ENCODE measurements around the gene TRIM34. TPM values are rescaled to one million over a fixed set of nuclear protein-coding genes. Genes with fewer than 3 reads are reported as not detected.

The TRIM34 gene
- total and polyA plus RNA-seq, 2 of the 4 experiments (the other 2 are of a cell fraction) = 6.1 to 8.6 TPM

- Histone ChIP-seq H4K20me1 (ENCODE audit: insufficient read depth, low read length) (no peaks in the 10 kb centered on the region), H3K4ac (ENCODE audit: low read depth, low read length) (no peak overlapping the region), H3K14ac (replicated peaks; ENCODE audit: low read depth, low read length) (no peak overlapping the region), H3K4me1 (ENCODE audit: control insufficient read depth, insufficient read depth, low read length) (0 out of 2 replicates have a peak, but pooled peaks cover 4% of the 10 kb centered on the region), H3K79me1 (ENCODE audit: low read depth in 1 of 2, low read length in 2 of 2) (no peaks in the 10 kb centered on the region), H4K91ac (ENCODE audit: insufficient read depth, low read depth, low read length) (no peak overlapping the region), H3K27me3 (ENCODE audit: control insufficient read depth, insufficient read depth, low read length) (no peaks in the 10 kb centered on the region), H2BK20ac (ENCODE audit: low read depth, low read length) (no peak overlapping the region), H4K8ac (ENCODE audit: low read depth in 2 of 2, low read length in 2 of 2) (no peak overlapping the region), H3K27ac (ENCODE audit: insufficient read depth, low read length) (no peak overlapping the region), H4K5ac (ENCODE audit: low read depth, low read length) (no peak overlapping the region), H3K18ac (ENCODE audit: low read depth, low read length) (no peak overlapping the region), H3K9ac (ENCODE audit: low read depth, low read length) (no peak overlapping the region), H3K23ac (ENCODE audit: low read depth, low read length) (no peak overlapping the region), H3K4me3 (ENCODE audit: insufficient read depth, low read depth, low read length) (no peak overlapping the region), H3K4me2 (ENCODE audit: low read depth, low read length) (no peak overlapping the region), H3K9me3 (ENCODE audit: control insufficient read depth, insufficient read depth, low read length) (no peaks in the 10 kb centered on the region), H2AK5ac (ENCODE audit: low read depth, low read length) (no peak overlapping the region), H3K56ac (ENCODE audit: extremely low read depth, insufficient read depth, low read length) (no peak overlapping the region), H2BK120ac (ENCODE audit: low read depth, low read length) (no peak overlapping the region), H2BK15ac (ENCODE audit: low read depth, low read length) (no peak overlapping the region), H2AFZ (replicated peaks; ENCODE audit: low read length, poor library complexity) (no peak overlapping the region), H2AK9ac (replicated peaks; ENCODE audit: low read depth, low read length, poor library complexity) (no peak overlapping the region), H3K36me3 (ENCODE audit: control insufficient read depth, insufficient read depth, low read length) (no peaks in the 10 kb centered on the region), H2BK5ac (ENCODE audit: low read depth, low read length, poor library complexity, severe bottlenecking) (no peak overlapping the region), H3K9me1 (ENCODE audit: insufficient read depth, low read length) (no peaks in the 10 kb centered on the region)
- intact Hi-C loops (cut with micrococcal nuclease) (loop anchor here (10.0 kb wide), 1 partner anchor 1867 kb away; no protein-coding TSS in a partner anchor), dilution Hi-C loops (cut with HindIII; ENCODE audit: low sequenced_read_pairs, unreplicated experiment) (no loop called here), in situ Hi-C loops (cut with MboI; ENCODE audit: low sequenced_read_pairs) (no loop called here)
- no peak for ATAC-seq (ENCODE audit: low read depth)
- BruUV-seq (replicated peaks) = no TSS peak
- ChIA-PET POLR2A (ENCODE audit: unreplicated experiment) (no interaction called here), CTCF (no interaction called here)
- DNase-seq = no peak
- no CpG with 5 or more reads among the region's 3 CpGs for WGBS, 2 experiments (ENCODE audit: extremely low coverage in 2 of 2, insufficient read length in 1 of 2)
- TF ChIP-seq RAD21 (IDR thresholded peaks at IDR 0.05; ENCODE audit: low read length) (no peak), MAZ (IDR thresholded peaks at IDR 0.05; ENCODE audit: borderline replicate concordance, low read depth, low read length) (no peak), BHLHE40 (IDR thresholded peaks at IDR 0.05; ENCODE audit: low read depth, low read length) (no peak), RCOR1 (IDR thresholded peaks at IDR 0.05; ENCODE audit: insufficient replicate concordance, low read length) (no peak), POLR2A (IDR thresholded peaks at IDR 0.05; ENCODE audit: low read depth, low read length) (no peak), CTCF (conservative IDR thresholded peaks at IDR 0.05; ENCODE audit: low read depth, low read length) (no peak), FOS (IDR thresholded peaks at IDR 0.05; ENCODE audit: low read depth, low read length) (no peak)
Measured at GRCh38 chr11:5591613-5592012, 33.2 kb upstream of the TRIM34 start.
